GM19023 (cell line): Measurements from ENCODE around the gene CLMP.

Experiments used
- ATAC-seq: cut with Tn5 transposase; IDR thresholded peaks from one replicate; pipeline ENCODE4 v1.9.1; 2021; ENCODE audit warnings: mild to moderate bottlenecking, moderate library complexity; ENCODE audit not compliant: unreplicated experiment

The CLMP gene

DNA sequence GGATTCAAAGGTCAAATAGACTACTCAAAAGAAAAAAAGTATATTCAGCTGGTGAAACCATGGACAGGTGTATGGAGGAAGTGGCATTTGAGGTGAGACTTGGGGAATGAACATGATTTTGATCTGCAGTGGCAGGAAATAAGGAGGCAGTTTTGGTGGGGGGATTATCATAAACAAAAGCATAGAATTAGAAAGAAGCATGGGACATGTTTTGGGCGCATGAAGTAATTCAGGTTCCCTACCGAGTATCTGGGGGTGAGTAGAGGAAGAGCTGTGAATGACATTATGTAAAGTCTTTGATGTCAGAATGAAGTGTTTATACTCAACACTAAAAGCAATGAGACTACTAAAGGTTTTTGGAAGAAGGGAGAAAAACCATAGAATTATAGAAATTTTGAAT is 3.1 kb downstream of the CLMP start:
- no peak for ATAC-seq

DNA sequence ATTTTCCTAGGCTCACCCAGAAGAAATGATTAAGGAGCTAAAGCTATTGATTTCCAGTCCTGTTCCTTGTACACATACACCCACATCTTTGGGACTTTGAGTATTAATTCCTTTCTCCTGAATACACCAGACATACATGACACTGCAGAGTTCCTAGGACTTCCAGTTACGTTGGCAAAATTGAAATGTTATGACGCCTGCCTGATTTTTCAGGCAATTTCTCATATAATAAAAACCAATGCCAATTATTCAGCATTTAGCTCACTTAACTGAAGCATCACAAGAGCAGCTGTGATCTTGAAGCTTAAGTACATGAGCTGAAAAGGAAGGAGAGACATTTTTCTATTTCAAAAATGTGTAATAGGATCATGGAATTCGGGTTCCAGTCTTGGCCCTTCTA is 4.5 kb downstream of the CLMP start:
- ATAC-seq: no peak

DNA sequence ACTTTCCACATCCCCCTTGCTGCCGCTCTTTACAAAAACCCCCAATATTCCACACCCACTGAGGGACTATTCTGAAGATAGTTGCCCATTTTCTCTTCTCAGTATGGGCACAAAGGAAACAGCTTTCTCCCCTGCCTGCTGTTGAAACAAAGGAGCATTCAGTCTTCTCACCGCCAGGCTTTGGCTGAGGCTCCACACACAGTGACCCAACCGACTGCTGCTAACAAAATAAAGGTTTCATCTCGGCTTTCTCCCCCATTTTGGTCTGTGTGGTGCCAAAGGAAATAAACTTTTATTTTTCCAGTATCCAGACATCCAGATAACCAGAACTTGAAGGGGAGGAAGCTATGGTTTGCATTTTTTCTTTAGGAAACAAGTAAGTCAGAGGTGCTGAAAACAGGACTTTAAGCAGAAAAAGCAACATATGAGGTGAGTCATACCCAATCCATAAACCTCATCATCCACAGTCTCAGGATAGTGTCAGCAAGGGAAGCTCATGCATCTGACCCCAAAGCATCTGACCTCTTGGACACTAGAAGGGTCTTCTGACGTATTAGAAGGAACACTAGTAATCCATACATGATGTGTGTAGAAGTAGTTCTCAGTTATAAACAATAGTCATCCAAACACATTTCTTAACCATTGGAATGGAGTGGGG is 6.4 kb downstream of the CLMP start:
- ATAC-seq: no peak

DNA sequence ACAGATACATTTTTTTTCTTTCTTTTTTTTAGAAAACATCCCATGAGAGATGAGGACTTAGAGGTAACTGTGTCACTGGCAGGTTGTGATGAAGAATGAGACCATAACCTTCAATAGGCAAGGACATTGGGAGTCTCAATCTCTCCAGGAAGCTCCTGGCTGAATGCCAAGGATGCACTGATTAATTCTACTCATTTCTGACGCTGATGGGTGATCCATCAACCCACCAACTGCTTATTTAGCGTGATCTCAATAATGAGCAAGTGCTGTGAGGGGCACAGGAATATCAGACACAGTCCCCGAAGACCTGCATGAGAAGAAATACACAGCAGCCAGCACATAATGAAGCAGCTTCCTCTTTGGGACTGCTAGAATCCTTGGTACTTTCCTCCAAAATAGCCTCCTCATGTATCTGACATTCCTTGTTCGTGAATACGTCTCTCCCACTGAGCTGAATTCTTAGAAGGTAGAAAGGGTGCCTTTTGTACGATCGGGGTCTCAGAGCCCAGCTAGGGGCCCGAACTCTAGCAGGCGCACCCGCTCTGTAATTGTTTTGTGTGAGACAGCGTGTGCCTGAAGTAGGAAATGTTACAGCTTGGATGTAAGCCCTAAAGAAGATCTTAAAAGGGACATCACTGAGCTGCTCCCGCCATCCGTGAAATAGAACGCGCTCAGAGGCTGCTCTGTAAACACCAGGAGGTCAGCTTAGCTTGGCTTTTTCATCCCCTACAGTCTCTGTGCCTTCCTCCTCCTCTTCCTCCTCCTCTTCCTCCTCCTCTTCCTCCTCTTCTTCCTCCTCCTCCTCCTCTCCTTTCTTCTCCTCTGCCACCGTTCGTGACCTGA is 7.2 kb downstream of the CLMP start:
- ATAC-seq: no peak

DNA sequence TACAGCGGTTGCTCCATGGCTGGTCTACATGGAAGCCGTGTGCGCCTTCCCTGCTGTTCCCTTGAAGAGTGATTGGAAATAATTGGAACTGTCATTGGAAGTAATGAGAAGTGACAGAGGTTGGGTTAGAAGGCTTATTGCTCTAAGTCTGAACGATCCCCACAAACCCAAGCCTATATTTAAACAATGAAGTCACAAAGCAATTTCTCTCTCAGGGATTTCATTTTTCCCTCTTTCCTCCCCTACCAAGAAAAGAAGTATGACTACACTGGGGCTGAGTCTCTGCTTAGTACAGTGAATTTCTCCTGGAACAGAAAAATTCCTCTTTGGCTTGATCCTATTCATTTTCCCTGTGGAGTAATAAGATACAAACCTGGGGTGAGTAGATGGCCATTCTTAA is 7.8 kb downstream of the CLMP start:
- no peak for ATAC-seq

DNA sequence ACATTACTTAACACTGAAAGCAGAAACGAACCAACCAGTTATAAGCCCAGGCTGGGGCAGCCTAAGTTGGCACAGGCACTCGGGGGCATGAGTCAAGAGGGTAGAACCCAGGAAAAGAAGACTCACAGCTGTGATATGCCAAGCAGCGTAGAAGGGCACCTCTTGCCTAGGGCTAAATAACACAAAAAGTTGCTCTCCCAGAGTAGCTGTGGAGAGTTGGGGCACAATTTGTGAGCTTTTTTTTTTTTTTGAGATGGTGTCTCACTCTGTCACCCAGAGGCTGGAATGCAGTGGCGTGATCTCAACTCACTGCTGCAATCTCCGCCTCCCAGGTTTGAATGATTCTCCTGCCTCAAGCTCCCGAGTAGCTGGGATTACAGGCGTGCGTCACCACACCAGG is 8.8 kb downstream of the CLMP start:
- ATAC-seq: no peak

DNA sequence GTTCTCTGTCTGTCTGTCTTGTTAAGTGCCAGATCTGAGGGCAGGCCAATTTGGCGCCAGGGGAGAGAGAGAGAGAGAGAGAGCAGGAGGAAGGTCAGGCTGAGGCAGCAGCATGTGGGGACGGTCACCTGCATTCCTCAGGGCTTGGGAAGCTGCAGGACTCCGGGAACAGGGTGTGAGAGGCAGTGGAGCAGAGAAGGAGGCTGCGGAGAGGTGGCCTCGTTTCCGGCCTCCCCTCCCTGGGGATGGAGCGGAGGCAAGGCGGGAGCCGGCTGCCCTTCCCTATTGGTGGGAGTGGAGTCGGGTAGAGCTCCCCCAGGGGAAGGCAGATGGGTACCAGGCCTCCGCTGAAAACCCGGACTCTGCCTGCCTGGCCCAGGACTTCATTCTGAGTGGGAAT is 9.7 kb downstream of the CLMP start:
- no peak for ATAC-seq

DNA sequence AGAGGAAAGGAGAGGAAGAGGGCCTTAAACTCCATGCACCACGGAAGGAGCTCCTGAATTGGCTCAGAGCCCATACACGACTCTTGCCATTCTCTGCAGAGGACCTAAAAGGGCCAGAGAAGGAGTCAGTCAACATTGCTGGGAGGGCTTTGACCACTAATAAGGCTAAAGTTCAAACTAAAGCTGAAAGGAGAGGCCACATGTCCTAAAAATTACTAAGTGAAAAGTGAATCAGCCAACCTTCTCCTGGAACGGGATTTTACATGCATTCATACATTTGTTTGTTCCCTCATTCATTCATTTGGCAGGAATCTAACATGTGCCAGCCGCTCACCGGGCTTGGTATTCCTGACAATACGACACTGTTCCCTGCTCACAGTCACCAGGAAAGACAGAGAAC is 10.5 kb downstream of the CLMP start:
- no peak for ATAC-seq

DNA sequence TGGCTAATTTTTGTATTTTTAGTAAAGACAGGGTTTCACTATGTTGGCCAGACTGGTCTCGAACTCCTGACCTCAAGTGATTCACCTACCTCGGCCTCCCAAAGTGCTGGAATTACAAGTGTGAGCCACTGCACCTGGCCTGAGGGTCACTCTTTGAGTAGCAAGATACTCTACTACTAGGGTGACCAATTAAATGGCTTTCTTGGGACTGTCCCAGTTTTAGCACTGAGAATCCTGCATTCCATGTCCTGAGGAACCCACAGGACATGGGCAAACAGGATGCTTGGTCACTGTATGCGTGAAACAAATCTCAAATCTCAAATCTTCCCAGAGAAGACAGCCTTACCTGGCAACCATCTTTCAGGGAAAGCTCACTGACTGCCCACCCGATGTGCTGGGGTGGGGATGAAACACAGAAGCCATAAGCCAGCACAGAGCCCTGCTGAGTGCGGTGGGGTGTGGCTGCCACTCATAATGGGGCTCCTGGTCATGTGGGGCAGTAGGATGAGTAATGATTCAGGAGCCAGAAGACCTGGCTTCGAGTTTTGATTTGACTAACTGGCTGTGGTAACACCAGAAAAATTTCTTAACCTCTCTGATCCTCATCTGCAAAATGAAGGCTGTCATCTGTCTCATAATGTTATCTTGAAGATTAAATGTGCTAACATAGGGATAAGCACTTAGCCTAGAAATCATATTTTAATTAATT is 11.5 kb downstream of the CLMP start:
- no peak for ATAC-seq

DNA sequence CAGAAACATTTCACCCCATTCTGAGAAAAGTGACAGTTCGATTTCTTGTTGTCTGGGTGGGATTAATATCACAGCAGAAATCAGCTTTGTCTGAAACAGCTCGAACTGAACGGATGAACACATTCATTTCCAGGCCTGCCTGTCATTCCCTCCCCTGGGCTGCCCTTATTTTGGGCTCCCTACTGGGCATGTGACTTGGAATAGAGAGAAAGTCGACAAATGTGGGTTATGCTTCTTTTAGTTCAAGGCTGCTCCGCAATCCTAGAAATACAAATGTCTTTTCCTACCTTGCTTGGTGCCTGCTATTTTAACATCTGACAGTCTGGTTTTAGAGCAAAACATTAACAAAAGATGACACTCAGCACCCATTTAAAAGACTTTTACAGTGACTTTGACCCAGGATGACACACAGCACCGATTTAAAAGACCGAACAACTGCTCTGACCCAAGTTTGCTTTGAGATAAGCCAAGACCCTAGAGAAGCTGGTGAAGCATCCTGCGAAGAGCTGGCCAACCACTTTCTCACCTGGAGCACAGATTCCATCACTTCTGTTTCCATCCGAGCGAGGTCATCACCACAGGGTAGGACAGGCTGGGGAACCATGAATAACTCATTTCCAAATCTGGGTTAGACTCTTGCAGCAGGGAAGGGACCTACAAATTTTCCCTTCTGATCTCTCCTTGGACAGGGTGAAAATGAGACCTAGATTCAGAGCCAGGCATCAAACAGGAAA is 13.1 kb downstream of the CLMP start:
- no peak for ATAC-seq

DNA sequence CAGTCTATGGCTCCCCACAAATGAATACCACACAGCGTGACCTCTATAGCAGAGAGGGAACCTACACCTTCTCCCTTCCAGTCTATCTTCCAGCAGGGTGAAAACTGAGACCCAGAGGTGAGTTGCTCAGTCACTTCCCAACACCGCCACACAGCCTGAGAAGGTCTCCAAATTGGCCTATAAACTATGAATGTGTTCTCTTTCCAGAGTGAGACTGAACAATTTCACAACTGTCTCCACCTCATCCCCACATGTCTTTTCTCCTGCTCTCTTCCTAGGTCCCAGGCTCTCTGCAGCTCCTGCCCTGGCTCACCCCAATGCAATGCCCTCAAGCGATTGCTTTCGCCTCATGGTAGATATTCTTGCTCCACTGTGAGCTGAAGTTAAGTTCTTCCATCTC is 14.0 kb downstream of the CLMP start:
- no peak for ATAC-seq

DNA sequence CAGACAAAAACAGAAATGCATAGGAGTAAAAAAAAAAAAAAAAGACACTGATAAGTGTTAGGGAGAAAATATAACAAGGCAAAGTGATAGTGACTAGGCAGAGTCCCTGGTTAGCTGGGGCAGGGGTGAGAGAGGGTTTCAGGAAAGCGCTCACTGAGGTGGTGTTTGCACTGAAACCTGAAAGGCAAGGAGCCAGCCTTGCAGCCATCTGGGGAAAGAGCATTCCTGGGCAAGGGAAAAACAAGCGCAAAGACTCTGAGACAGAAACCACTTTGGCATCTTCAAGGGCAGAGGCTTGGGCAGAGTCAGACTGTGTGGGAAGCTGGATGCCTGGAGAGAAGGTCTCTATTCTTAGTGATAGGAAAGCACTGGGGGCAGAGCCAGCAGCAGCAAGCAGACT is 14.5 kb downstream of the CLMP start:
- no peak for ATAC-seq

DNA sequence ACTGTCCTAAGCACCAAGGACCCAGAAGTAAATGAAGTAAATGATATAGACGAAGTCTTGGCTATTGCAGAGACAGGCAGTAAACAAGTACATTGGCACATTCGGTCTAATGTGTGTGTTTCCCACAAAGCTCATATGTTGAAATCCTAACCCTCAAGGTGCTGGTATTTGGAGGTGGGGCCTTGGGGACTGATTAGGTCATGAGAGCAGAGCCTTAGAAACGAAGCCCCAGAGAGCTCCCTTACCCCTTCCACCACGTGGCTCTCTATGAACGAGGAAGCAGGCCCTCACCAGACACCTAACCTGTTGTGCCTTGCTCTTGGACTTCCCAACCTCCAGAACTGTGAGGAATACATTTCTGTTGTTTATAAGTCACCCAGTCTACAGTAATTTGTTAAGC is 14.9 kb downstream of the CLMP start:
- ATAC-seq: no peak

DNA sequence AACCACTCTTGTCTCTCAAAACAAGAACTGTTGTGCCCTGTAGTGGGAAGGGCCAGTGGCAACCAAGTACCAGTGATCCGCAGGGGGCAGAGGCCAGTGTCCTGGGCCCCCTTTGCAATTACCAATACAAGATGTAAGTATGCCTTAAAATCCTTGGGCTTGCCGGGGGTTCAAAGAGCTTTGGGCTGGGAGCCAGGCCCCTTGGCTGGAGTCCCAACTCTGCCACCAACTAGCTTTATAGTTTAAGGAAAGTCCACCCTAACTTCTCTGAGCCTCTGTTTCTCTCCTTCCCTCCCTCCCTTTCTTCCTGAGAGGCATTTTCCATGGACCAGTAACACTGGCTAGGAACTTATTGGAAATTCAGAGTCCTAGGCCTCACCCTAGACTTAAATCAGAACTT is 15.5 kb downstream of the CLMP start:
- no peak for ATAC-seq

DNA sequence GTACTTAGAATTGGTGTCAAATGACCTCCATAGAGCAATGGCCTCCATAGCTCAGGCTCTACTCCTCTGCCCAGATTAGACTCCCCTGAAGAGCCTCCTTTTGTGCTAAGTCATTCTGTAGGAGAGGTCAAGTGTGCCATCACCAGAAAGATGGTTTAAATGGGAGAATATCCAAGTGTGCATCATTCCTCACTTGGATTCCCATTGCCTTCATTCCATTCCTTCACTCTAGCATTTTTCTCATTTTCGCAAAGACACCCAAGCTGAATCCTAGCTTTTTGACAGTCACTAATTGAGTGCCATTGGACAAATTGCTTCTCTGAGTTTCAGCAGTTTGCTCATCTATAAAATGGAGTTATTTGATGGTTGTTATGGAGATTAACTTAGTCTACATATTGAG is 16.9 kb downstream of the CLMP start:
- ATAC-seq: no peak

DNA sequence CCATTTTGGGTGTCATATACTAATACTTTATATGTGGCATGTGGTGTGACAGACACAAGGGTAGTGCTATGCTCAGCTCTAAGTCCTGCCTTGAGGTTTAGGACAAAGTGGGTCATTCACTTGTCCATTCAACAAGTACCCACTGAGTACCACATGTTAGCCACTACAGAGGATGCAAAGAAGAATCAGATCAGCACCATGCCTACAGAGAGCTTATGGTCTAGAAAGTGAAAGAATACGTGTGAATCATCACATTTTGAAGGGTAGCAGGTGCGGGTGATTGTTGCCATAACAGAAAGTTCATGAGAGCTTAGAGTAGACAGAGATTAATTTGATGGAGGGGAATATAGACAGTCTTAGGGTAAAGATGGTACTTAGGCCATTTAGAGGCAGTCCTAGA is 18.3 kb downstream of the CLMP start:
- ATAC-seq: no peak

DNA sequence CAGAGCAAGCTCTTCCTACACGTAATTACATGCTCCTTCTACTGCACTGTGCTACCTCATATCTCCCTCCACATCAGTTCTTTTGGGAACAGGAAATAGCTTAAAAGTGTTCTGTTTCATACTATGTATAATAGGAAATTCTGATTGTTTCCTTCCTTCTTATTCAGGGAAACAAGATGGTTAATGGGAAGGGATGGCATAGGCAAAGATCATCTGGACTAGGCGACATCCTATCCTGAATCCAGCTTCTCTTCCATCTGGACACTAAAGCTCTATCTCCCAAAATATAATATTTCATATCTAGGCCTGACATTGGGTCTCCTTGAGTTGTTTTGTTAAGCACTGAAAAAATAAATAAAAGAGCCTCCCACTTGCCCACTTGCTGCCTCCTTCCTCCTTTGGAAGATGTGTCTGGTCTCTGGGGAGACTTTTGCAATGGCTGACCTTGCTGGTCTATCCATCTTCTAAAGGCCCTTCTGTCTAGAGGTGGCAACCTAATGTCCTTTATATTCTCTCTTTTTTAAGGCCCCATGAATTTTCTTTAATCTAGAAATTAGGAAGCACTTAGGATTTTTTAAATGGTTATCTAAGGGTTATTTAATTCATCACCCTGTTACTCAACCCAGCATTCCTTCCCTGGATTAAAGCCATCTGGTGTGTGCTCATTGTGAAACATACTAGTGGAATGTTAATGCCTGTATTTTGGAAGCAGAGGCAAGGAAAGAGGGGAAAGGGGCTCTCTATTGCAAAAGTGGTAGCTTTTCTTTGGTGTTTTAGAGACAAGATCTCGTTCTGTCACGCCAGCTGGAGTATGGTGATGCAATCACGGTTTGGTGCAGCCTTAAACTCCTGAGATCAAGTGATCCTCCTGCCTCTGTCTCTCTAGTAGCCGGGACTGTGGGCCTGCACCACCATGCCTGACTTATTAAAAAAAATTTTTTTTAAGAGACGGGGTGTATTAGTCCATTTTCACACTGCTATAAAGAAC is 20.6 kb downstream of the CLMP start:
- ATAC-seq: no peak

DNA sequence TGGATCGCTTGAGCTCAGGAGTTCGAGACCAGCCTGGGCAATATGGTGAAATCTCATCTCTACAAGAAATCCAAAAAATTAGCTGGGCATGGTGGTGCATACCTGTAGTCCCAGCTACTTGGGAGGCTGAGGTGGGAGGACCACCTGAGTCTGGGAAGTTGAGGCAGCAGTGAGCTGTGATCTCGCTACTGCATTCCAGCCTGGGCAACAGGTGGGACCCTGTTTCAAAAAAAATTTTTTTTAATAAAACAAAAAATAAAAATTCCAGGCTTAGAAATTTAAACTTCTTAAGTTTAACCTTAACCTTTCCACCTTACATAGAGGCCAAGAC is 21.2 kb downstream of the CLMP start:
- no peak for ATAC-seq

DNA sequence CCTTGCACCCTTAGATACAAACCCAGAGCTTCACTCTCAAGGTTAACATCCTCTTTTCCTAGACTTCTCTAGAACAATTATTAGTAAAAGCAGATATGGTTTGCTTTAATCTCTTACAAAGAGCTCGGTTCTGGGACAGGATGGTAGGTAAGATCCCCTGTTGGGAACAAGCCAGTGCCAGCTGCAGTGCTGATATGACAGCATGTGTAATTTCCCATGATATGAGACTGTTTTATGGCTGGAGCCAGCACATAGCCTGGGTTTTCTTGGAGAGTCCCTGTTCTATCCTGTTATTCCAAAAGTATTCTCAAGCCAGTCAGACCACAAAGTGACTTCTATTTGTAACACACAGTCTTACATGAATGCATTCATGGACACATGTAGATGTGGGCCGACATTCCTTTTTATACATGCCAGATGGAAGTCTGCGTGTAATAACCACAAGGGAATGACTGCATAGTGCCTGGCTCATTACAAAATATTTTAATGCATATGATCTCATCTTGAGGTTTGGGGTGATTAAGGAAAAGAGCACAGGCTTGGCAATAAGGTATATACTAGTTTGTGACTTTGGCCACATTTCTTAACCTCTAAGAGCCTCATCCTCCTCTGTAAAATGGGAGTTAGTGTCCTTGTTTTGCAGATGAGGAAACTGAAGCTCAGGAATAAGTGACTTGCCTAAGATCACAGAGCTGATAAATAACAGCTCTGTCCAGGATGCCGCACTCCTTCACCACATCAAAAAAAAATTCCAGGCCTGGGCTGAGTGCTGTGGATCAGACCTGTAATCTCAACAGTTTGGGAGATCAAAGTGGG is 21.8 kb downstream of the CLMP start:
- ATAC-seq: no peak

DNA sequence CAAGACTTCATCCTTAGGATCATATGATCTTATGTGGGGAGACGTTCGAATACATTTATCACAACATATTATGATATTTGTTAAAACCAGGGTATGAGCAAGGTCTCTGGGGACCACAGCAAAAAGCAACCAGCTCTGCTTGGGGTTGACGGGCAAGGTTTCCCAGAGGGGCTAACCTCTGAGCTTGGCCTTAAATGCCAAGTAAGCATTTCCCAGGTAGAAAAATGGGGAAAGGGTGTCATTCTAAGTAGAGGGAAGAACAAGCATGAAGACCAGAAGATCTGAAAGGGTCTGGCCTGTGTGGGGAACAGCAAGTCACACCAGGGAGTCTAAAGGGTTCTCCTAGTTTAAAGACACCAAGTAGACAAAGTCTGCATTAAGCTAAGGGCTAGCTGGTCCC is 24.1 kb downstream of the CLMP start:
- no peak for ATAC-seq
